CD4-positive, alpha-beta T cell treated with Interleukin-15 for 1 hour (primary cell): ENCODE results near the gene KRTAP9-4.
"Not testable (repeated sequence)": the region's sequence is repeated elsewhere in the genome, so short reads cannot be mapped to it uniquely, and the experiment has no call there.

Experiments used
- DNase-seq: peaks from one replicate; pipeline ENCODE4 v3.0.0-alpha.2; 2020

The KRTAP9-4 gene

DNA sequence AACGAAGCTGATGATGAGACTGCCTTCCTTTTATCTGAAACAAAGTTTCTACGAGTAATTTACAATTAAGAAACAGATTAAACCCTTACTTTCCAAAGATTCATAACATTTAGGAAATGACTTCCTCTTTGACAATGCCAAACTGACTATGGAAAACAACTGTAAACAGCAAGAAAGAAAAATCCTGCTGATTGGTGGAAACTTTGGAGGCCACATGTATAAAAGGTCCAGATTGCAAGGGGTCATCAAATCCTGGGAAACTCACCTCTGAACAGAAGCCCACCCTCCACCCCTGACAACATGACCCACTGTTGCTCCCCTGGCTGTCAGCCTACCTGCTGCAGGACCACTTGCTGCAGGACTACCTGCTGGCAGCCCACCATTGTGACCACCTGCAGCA is 15.6 kb downstream of the KRTAP9-4 start, which contains the start of gene KRTAP9-6:
Gene KRTAP9-6, plus strand, starts transcription at position 301 of the 400 bp plus-strand sequence. Its CDS starts 0 bp downstream, at position 301.
- DNase-seq = no peak

DNA sequence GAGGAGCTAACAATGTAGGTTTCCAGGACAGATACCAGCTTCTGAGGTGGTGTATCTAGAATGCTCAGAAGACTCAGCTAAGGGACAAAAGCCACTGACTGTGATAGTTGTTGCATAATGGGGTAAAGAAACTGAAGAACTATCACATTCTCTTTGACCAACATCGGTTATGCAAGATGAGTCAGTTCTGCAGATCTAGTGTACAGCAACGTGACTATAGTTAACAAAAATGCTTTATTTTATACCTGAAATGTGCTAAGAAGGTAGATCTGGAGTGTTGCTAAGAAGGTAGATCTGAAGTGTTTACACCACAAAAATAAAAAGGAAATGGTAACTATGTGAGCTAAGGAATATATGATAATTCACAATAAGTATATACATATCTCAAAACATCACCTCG is 18.2 kb downstream of the KRTAP9-4 start:
- DNase-seq = no peak

DNA sequence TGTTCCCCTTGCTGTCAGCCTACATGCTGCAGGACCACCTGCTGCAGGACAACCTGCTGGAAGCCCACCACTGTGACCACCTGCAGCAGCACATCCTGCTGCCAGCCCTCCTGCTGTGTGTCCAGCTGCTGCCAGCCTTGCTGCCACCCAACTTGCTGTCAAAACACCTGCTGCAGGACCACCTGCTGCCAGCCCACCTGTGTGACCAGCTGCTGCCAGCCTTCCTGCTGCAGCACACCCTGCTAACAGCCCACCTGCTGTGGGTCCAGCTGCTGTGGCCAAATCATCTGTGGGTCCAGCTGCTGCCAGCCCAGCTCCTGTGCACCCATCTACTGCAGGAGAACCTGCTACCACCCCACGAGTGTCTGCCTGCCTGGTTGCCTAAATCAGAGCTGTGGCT is 21.8 kb downstream of the KRTAP9-4 start:
- not testable (repeated sequence) for DNase-seq

DNA sequence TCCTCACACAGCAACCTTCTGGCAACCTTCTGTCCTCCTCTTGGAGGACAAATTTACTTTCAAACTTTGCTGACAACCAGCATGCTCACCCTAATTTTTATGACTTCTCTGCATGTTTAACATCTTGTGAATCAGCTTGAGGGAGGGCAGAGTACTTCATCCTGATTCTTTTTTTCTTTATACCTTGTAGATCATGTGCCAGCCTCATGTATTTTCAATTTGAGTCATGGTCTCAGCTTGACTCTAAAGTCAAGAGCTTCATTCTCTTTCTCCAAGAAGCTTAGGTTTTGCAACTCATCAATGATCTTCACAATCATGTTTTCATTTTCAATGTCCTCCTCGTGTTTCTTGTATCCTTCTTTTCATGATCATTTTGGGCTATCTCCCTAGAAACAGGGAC is 22.4 kb downstream of the KRTAP9-4 start:
- DNase-seq = no peak

DNA sequence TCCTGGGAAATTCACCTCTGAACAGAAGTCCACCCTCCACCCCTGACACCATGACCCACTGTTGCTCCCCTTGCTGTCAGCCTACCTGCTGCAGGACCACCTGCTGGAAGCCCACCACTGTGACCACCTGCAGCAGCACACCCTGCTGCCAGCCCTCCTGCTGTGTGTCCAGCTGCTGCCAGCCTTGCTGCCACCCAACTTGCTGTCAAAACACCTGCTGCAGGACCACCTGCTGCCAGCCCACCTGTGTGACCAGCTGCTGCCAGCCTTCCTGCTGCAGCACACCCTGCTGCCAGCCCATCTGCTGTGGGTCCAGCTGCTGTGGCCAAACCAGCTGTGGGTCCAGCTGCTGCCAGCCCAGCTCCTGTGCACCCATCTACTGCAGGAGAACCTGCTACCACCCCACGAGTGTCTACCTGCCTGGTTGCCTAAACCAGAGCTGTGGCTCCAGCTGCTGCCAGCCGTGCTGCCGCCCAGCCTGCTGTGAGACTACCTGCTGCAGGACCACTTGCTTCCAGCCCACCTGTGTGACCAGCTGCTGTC is 26.2 kb downstream of the KRTAP9-4 start, which contains the start of gene KRTAP9-7:
Gene KRTAP9-7, plus strand, starts transcription at position 51 of the 543 bp plus-strand sequence. Its CDS starts 0 bp downstream, at position 51.
- not testable (repeated sequence) for DNase-seq

DNA sequence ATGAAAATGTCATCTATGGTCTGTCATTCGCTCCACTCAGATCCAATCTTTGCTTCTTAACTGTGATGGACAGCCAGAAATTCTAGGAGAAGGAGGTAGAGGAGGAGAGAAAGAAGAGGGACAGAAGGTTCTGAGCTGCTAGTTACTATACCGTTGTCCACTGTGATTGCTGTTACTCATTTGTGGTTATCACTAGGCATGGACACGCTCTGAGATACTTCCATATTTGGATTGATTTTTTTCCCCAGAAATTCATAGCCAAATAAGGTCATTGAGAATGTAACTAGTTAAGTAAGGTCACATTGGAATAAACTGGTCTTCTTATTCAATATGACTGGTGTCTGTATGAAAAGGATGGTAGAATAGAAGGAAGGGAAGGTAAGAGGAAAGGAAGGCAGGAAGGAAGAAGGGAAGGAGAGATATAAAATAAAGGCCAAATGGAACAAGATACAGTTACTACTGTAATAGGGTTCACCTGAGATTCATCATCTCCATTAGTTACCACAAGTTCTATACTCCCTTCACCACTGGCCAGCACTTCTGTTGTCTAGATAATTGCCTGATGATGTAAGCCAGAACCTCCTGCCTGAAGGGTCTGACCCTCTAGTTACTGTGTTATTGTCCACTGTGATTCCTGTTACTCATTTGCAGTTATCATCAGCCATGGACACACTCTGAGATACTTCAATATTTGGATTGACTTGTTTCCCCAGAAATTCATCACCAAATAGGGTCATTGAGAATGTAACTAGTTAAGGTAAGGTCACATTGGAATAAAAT is 28.9 kb downstream of the KRTAP9-4 start:
- DNase-seq = no peak

DNA sequence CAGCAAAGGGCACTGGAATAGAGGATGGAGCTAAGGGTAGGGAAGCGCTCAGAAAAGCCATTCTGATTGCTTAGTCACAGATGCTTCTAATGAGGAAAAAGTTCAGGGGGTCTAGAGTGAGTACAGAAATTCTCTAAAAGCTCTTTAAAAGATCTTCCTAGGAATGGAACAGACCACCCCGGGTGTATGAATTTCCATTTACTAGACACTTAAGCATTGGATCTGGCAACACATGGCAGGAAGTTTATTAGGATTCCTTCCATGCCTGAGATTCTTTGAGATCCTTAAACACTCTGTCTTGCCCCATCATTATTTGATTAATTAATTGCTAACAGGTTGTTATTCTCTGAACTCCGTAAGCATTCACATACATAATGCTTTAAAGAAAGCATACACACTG is 34.6 kb downstream of the KRTAP9-4 start:
- DNase-seq = no peak

DNA sequence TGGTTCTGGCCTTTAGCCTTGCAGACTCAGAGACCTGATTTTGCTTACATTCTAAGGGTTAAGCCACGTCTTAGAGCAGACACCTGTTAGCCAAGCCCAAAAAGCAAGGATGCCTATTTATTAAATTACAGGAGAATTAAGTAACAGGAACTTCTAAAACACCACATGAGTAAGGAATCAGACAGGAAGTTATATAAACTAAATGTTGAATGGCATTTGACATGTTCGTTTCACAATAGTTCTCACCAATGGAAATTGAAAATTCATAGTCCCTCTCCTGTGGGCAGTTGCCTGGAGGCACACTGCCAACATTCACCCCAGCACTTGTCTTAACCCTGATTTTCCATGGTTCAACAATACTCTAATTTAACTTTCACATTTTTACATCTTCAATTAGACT is 35.1 kb downstream of the KRTAP9-4 start:
- DNase-seq = no peak

DNA sequence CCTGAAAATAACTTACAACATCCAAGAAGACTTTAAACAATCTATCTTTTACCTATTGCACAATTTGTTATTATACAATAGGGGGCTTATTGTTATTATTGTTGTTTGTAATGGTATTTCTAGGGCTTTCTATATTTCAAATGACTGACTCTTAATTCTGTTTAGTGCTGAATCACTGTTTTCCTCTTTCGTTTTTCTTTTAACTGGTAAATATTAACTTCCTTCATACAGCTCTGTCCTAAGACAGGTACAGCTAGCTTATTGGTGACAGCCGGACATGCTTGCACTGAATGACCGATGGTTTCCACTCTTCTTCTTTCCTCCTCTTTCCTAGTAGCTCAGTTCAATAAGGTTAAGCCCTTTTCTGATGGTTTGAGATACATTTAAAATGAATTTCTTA is 37.6 kb downstream of the KRTAP9-4 start:
- DNase-seq = no peak

DNA sequence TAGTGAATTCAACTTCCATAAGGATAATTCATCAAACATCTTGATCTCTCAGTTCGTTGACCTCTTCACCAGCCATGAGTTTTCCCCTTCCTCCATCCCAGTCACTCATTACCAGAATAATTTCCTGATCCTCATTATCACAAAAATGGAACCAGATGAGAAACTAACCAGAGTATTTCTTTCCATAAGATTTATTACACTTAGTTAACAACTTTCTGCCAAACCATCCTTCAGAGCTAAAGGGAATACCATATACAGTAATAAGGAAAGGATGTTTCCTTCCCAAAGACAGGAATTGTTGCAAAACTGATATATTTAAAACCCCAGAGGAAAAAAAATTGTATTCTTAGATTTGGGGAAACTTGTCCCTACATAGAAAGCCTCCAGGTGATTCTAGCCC is 44.5 kb downstream of the KRTAP9-4 start:
- DNase-seq = no peak

DNA sequence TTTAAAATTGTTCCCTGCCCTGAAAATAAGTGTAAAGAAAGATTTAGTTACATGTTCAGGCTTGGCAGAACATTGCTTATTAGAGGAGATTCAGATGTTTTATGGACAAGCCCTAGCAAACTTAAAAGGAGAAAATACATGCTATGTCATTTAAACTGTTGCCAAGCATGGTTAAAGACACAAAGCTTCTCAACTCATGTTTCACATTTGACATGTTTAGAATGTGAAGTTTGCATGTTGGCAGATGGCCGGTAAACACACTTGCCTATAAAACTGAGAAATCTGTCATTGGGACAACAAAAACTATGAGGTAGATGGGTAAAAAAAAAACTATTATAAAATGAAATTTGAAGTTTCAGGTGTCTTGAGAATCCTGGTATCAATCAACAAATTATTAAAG is 47.4 kb downstream of the KRTAP9-4 start:
- DNase-seq = no peak

DNA sequence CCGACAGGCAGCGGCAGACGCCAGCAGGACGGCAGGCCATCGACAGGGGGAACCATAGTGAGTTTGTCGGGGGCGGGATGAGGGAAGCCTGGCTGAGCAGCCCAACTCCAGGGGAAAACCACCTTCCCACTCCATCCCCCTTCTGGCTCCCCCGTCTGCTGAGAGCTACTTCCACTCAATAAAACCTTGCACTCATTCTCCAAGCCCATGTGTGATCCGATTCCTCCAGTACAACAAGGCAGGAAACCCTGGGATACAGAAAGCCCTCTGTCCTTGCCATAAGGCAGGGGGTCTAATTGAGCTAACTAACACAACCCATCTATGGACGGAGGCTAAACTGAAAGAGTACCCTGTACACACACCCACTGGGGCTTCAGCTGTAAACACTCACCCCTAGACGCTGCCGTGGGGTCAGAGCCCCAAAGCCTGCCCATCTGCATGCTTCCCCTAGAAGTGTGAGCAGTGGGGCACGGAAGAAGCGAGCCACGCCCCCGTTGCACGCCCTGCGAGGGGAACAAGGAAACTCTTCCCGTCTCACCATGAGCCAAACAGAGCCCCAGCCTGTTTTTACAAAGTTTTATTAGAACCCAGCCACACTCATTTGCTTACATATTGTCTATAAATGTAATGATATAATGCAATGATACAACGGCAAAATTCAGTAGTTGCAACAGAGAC is 49.1 kb downstream of the KRTAP9-4 start:
- no peak for DNase-seq
